Erythroblast (primary cell): ENCODE results near the gene MED15.
"Not testable (repeated sequence)": the region's sequence is repeated elsewhere in the genome, so short reads cannot be mapped to it uniquely, and the experiment has no call there.

Source experiments
- DNase-seq, 2 experiments: peaks; one replicate each; lab custom pipeline; 2025; lab: John Stamatoyannopoulos, UW
- GATA1 ChIP-seq: IDR thresholded peaks from 2 replicates; pipeline ENCODE4 v1.6.1; 2011; ENCODE audit warnings: low read depth, mild to moderate bottlenecking, control low read depth, low read length, moderate library complexity
- POLR2A ChIP-seq: IDR thresholded peaks from 2 replicates; pipeline ENCODE4 v1.6.1; 2011; ENCODE audit warnings: mild to moderate bottlenecking, low read length

The MED15 gene

DNA sequence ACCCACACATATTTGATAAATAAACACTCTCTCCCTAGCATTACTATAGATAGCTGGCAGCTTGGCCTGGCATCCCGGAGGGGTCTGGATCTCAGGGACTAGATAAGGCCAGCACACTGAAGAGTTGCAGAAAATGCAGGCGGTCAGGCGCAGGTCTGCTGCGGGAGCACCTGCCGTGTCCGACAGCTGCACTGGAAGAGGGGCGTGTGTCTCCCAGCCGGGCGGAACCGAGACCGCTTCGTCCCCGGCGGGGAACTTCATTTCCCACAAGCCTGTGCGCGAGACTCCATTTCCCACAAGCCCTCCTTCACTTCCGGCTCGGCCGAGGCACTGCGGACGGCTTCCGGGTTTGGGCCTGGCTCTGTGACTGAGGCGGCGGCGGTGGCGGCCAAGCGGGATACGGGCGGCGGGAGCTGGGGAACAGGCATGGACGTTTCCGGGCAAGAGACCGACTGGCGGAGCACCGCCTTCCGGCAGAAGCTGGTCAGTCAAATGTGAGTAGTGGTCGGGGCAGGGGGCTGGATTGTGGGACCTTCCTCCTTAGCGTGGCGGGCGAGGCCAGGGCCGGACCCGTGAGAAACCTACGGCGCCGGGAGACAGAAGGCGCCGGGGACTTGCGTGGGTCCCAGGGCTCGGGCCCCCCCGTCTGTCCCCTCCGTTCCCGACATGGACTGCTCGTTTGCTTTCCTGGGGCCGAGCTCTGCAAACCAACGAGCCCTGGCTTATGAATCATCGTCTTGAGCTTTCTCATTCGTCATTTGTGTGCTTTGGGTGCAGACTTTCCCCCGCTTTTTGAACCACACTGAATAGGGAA lies at the start of gene MED15:
Gene MED15 (plus strand): TSS at position 358 of the 814 bp plus-strand sequence. CDS start 69 bp downstream, at position 427.
- DNase-seq, result peak; percentile 92 to 94
- no peak for TF ChIP-seq GATA1
- TF ChIP-seq POLR2A, result peak; percentile 82

- TF ChIP-seq POLR2A, result no peak
- TF ChIP-seq GATA1, result no peak
- DNase-seq, result no peak
Observed at GRCh38 chr22:20458530-20459151, 48.8 kb upstream of the MED15 start.

DNA sequence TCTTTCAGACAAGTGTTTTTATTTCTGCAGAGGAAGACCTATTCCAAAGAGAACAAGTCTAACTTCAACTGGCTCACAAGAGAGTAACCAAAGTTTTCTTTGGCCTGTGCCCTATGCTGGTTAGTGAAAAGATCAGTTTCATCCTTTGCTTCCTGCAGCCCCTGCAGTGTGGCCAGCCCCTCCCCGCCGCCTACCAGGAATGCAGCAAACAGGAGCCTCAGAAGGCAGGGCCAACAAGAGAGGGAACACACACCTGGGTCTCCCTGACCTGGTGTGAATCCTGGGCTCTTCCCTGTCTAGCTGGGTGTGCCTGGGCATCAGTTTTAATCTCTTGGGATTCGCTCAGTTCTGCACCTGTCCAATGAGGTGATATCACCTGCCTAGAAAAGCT lies 48.3 kb upstream of the MED15 start:
- no peak for TF ChIP-seq GATA1
- no peak for TF ChIP-seq POLR2A
- DNase-seq, result no peak

GRCh38 chr22:20459862-20460261 lies 47.5 kb upstream of the MED15 start:
- DNase-seq, result no peak
- TF ChIP-seq POLR2A, result no peak
- TF ChIP-seq GATA1, result no peak

DNA sequence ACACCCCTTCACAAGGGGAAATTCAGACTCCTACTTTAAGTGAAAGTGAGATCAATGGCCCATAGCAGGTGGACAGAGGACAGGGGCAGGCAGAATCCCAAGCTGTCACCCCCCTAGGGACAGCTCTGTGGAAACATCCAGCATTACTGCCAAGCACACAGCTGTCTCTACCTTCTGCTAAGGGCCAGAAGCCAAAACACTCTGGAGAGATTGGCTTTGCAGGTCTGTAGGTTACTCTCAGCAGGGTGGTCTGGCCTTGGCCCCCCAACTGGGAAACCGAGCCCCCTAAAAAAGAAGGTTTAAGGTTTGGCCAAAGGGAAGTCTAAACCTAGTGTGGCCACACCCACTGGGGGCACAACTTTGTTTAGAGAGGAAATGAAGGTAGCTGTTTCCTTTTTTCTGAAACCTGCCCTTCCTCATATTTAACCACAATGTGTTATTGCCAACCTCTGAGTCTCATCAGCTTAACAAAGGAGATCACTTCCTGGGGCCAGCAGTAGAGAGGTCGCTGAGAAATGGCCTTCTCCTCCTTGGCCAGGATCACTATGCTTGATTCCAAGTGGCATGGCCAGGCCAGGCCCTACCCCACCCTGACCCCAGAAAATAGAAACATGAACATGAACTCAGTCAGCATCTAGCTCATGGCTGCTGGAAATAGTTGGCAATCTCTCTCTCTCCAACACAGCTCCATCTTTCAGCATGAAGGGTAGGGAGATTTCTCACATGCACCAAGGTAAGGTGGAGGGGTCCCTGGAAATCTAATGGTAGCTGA lies 43.9 kb upstream of the MED15 start:
- no peak for DNase-seq
- TF ChIP-seq POLR2A, result no peak
- TF ChIP-seq GATA1, result no peak

DNA sequence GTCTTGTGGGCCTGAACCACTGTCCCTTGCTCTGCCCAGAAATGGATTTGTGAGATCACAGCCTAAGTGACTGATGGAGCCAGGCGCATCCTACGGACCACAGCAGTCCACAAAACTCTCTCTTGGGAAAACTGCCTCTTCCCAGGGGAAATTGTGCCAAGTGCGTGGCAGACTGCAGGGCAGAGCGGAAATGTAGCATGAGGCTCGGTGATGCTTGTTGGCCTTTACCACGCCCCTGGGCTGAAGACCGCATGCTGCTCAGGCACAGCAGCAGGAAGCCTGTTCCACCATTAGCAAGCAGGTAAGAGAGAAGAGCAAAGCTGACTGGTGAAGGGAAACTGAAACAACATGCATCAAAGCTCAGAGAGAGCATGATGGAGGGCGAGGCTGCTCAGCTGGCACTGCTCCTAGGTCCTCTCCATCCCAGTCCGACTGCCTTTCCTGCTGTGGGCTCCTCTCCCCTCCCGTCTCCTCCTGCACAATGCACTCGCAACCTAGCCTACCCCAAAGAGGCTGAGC lies 43.3 kb upstream of the MED15 start:
- TF ChIP-seq POLR2A (no peak), GATA1 (no peak)
- no peak for DNase-seq

- DNase-seq, result no peak
- no peak for TF ChIP-seq POLR2A
- no peak for TF ChIP-seq GATA1
Observed at GRCh38 chr22:20464912-20465758, 42.3 kb upstream of the MED15 start.

GRCh38 chr22:20465759-20466077 lies 41.7 kb upstream of the MED15 start:
- TF ChIP-seq POLR2A (no peak), GATA1 (no peak)
- no peak for DNase-seq

DNA sequence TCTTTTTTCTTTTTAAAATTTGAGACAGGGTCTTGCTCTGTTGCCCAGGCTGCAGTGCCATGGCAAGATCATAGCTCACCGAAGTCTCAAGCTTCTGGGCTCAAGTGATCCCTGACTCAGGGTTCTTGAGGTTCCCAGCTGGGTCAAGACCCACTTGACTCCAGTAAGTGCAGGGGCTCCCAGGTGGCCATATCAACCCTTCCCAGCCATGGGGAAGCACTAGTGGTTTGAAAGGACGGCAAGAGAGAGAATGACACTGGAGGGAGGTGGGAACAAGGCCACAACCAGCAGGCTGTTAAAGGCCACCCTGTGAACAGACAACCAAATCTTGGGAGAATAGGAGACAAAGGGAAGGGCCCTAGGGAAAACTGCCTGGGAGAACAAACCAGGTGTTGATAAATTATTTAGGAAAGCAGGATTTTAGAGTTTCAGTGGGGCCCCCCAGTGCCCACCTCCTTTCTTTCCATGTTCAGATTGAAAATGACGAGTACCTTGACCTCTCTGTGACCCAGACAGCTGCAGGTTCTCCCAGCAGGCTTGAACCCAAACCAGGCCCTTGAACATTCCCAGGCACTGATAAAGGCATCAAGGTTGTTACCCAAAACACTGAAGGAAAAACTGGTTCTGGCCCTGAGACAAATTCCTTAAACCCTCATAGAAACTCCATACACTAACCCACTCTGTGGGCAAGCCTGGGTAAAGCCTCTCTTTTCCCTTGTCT lies 40.6 kb upstream of the MED15 start:
- no peak for DNase-seq
- TF ChIP-seq POLR2A (no peak), GATA1 (no peak)

DNA sequence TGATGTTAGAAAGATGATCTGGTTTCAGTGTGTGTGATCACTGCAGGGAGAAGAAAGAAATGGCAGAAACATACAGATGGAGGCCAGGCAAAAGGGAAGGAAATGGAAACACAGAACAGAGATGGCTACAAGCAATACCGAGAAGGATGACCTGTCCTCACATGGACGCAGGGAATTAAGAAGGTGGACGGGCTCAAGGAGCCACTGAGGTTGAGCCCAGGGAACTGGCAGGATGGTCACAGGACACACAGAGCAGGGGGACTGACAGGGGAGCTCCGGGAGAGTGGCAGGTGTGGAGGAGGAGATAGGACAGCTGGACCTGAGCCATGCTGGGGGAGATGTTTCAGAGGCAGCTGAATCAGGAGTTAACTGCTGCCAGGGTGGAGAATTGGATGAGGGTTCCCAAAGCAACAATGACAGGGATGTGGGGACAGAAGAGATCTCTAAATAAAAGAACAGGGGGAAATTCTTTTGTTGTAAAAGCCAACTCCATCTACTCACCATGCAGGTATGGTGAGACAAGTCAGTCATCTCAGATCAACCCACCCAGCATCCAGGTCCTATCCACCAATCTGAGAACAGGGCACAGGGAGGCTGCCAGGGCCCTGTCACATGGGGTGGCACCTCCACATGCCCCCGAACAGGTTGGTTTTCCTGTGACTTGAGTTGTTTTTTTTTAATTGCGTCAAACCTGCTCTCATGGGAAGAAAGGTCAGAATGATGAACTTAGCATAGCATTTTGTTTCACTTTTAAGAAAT lies 38.1 kb upstream of the MED15 start:
- no peak for TF ChIP-seq POLR2A
- no peak for TF ChIP-seq GATA1
- no peak for DNase-seq

DNA sequence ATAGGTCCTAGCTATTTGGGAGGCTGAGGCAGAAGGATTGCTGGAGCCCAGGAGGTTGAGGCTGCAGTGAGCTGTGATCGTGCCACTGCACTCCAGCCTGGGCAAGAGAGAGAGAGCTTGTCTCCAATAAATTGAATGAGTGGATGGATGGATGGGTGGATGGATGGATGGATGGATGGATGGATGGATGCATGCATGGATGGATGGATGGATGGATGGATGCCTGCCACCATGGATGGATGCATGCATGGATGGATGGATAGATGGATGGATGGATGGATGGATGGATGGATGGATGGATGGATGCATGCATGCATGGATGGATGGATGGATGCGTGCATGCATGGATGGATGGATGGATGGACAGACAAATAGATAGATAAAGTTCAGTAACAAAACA lies 36.9 kb upstream of the MED15 start:
- not testable (repeated sequence) for DNase-seq

DNA sequence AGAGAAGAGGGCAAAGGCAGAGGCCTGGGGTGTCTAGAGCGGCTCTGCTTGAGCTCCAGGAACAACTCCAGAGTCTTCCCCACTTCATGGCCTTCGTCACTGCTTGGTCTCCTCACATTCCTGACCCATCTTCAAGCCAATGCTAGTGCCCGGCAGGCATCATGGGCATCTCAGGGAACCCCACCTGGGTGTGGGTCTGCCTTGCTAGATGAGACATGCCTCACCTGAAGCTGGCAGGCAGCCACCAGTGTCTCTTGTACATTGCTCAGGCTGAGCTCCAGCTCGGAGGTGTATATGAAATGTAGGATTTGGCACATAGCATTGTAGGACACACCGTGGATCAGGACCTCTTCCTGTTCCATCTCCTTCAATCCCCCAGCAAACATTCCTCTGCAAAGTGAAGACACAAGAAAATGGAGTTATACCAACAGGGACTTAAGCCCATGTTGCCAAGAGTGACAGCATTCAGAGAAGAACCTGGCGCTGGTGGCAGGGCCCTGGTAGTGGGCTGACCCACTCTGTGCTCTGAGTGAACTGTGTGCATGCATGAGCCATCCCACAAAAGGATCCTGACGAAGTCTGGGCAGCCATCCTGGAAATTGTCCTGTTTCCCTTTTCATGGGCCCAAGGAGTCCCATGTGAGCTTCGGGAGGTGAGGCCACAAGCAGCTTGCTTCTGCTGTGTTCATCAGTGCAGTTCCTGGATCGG lies 36.1 kb upstream of the MED15 start:
- TF ChIP-seq GATA1 (no peak), POLR2A (no peak)
- no peak for DNase-seq
